ENCODE results near the gene PHOSPHO1.
"Not testable (repeated sequence)": the region's sequence is repeated elsewhere in the genome, so short reads cannot be mapped to it uniquely, and the experiment has no call there.

PHOSPHO1 gene

DNA sequence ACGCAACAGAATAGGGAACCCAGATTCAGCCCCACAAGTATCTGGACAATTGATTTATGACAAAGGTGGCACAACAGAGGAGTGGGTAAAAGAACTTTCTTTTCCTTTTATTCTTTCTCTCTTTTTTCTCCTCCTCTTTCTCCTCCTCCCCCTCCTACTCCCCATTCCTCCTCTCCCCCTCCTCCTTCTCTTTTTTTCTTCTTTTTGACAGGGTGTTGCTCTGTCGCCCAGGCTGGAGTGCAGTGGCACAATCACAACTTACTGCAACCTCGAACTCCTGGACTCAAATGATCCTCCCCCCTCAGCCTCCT lies 36.3 kb downstream of the PHOSPHO1 start:
- TF ChIP-seq, protein P1, sequence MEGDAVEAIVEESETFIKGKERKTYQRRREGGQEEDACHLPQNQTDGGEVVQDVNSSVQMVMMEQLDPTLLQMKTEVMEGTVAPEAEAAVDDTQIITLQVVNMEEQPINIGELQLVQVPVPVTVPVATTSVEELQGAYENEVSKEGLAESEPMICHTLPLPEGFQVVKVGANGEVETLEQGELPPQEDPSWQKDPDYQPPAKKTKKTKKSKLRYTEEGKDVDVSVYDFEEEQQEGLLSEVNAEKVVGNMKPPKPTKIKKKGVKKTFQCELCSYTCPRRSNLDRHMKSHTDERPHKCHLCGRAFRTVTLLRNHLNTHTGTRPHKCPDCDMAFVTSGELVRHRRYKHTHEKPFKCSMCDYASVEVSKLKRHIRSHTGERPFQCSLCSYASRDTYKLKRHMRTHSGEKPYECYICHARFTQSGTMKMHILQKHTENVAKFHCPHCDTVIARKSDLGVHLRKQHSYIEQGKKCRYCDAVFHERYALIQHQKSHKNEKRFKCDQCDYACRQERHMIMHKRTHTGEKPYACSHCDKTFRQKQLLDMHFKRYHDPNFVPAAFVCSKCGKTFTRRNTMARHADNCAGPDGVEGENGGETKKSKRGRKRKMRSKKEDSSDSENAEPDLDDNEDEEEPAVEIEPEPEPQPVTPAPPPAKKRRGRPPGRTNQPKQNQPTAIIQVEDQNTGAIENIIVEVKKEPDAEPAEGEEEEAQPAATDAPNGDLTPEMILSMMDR (conservative IDR thresholded peaks at IDR 0.05), result no peak
- no peak for TF ChIP-seq ZFX (IDR thresholded peaks at IDR 0.05)
- no peak overlapping the region for H3K27ac ChIP-seq

DNA sequence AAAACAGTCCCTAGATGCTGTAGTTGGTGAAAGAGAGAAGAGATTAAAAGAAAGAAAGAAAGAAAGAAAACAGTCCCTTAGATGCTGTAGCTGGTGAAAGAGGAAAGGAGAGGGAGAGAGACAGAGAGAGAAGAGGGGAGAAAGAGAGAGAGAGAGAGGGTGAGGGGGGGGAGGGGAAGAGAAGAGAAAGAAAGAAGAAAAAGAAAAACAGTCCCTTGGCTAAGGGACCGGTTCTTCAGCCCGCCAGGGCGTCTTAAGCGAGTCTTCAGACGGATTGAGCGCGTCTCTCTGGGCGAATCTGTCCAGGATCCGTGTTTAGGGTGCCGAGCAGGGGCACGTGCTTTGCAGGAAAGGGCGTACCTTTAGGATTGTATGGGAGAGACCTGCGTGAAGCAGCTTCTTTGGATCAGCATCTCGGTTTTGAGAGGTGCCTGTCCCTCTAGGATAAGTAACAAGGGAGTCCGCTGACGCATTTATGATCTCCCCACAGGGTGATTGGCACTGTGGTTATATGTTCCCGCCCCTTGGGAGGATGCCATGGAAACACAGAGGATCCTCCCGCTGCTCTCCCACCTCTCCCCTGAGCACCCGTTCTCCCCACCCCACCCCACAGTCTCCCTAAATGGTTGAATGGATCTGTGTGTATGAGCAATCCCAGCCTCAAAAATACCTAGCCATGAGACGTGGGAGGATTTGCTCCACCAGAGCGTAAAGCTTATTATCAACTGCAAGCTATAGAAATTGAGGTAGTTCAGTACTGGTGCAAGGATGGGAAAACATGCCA lies 36.9 kb downstream of the PHOSPHO1 start:
- TF ChIP-seq, protein P1 (conservative IDR thresholded peaks at IDR 0.05), result no peak
- no peak for TF ChIP-seq ZFX (IDR thresholded peaks at IDR 0.05)

DNA sequence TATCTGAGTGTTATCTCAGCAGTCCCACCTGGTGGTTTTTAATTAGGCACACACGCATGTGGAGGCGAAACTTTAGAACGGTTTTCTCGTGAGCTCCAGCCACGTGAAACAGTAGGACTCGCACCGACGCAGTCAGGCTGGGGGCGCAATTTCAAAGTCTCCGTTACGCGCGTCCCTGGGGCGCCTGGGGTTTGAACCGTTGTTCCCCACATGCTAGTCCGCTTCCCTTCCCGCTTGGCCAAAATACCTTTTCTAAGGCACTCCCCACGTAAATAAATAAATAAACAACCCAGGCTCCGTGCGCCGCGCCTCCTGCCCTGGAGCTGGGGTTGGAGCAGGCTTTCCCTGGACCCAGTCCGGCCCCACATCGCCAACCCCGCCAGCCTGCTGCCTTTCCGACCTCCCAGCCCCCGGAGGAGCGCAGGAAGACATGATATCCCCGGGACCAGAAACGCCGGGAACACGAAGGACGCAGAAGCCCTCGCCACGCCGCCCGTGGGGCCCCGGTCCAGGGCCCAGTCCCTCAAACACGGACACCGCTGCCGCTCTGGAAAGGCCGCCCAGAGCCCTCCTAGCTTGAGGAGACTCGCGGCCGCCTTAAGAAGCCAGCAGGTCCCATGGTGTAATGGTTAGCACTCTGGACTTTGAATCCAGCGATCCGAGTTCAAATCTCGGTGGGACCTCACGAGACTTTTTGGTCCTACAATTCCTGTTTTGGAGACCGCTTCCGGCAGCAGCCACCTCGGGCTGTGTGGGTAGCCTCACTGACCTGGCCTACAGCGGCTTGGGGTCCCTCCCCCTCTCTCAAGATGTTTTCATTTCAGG lies 38.5 kb downstream of the PHOSPHO1 start:
- H3K27ac ChIP-seq, result peak overlapping the region; percentile 83
- TF ChIP-seq, protein P1 (conservative IDR thresholded peaks at IDR 0.05), result peak; percentile 52
- TF ChIP-seq ZFX (IDR thresholded peaks at IDR 0.05), result peak; percentile 46; the same call in 1 of the 2 replicates

More for the DNA sequence above, 36.9 kb downstream of the PHOSPHO1 start:
- peak overlapping the region; percentile 83 for H3K27ac ChIP-seq

DNA sequence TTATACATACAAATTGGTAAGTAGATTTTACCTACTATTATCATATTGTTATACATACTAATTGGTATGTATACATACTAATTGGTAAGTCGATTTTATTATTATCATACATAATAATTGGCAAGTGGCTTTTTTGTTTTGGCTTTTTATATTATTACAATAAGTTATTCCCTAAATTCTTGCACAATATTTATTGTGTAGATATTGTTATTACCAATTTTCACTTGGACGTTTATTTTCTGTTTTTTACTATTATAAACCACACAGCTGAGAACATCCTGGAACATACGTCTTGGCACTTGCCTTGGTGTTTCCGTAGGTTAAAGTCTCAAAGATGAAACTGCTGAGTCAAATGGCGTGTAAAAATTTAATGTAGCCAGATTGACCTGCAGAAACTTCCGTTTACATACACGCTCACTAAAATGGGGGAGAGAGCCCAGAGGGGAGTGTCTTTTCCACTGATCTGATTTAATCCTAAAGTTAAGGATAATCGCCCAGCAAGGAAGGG lies 39.1 kb downstream of the PHOSPHO1 start:
- TF ChIP-seq ZFX (IDR thresholded peaks at IDR 0.05), result no peak
- TF ChIP-seq, protein P1 (conservative IDR thresholded peaks at IDR 0.05), result no peak
- H3K27ac ChIP-seq, result peak overlapping the region; percentile 83

DNA sequence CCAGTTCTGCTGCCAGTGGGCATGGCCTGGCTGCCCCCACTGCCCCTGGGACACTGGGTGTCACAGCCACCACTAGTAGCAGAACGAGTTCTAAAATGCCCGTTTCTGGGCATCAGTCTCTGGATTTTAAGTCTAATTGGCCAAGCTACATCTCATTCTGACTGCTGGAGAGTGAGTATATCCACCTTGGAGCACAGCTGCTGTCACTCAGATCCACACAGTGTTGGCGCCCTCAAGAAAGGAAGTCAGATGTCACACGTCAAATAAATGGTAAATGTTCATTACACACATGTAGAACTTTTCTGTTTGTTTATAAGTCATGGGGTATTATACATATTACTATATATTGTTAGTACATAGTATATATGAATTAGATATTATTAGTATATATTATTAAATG lies 39.7 kb downstream of the PHOSPHO1 start:
- peak overlapping the region; percentile 65 for H3K27ac ChIP-seq
- TF ChIP-seq, protein P1 (conservative IDR thresholded peaks at IDR 0.05), result no peak
- no peak for TF ChIP-seq ZFX (IDR thresholded peaks at IDR 0.05)

DNA sequence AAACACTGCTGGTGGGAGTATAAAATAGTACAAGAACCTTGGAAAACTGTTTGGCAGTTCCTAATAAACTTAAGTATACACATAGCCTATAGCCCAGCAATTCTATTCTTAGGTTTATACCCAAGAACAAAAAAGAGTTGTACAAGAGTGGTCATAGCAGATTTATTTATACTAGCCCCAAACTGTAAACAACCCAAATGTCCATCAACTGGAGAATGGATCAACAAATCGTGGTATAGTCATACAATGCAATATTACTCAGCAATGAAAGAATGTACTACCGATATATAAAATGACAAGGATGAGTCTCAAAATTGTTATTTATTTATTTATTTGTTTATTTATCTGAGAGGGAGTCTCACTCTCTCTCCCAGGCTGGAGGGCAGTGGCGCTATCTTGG lies 43.3 kb downstream of the PHOSPHO1 start:
- no peak overlapping the region for H3K27ac ChIP-seq
- TF ChIP-seq, protein P1 (conservative IDR thresholded peaks at IDR 0.05), result no peak
- no peak for TF ChIP-seq ZFX (IDR thresholded peaks at IDR 0.05)

DNA sequence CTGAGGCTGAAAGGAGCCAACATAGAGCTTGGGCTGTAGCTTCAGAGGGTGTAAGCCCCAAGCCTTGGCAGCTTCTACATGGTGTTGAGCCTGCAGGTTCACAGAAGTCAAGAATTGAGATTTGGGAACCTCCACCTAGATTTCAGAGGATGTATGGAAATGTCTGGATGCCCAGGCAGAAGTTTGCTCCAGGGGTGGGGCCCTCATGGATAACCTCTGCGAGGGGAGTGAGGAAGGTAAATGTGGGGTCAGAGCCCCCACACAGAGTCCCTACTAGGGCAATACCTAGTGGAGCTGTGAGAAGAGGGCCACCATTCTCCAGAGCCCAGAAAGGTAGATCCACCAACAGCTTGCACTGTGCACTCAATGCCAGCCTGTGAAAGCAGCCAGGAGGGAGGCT lies 45.2 kb downstream of the PHOSPHO1 start:
- H3K27ac ChIP-seq, result not testable (repeated sequence)

DNA sequence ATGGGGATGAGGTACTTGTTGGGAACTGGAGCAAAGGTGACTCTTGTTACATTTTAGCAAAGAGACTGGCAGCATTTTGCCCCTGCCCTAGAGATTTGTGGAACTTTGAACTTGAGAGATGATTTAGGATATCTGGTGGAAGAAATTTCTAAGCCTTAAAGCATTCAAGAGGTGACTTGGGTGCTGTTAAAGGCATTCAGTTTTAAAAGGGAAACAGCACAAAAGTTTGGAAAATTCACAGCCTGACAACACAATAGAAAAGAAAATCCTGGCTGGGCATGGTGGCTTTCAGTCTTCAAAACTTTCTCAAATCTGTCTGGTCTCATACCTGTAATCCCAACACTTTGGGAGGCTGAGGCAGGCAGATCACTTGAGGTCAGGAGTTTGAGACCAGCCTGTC lies 46.1 kb downstream of the PHOSPHO1 start:
- H3K27ac ChIP-seq, result not testable (repeated sequence)

All from C4-2B (cell line).